Keratinocyte (primary cell): Measurements from ENCODE around the gene BNC2. TPM values are rescaled to one million over a fixed set of nuclear protein-coding genes. Genes with fewer than 3 reads are reported as not detected.

Source experiments
- DNase-seq: peaks from one replicate; pipeline ENCODE4 v3.0.0-alpha.2; 2011; ENCODE audit warnings: low read depth, missing footprints, low spot score
- FAIRE-seq: peaks from 2 replicates; lab custom pipeline; 2011; peaks lifted over from hg19 to GRCh38; lab: Jason Lieb, UNC
- H2AFZ ChIP-seq: 2 replicates; pipeline ENCODE4 v1.6.0; 2012; ENCODE audit warnings: low read length, control low read depth, inconsistent platforms; ENCODE audit not compliant: control insufficient read depth
- H3K27ac ChIP-seq: 2 replicates; pipeline ENCODE4 v1.5.1; 2011; ENCODE audit warnings: low read length; ENCODE audit not compliant: control insufficient read depth, insufficient read depth
- H3K27me3 ChIP-seq: 3 replicates; pipeline ENCODE4 v1.6.0; 2011; ENCODE audit warnings: low read length; ENCODE audit not compliant: control insufficient read depth, insufficient read depth; ENCODE audit errors: extremely low read depth
- H3K36me3 ChIP-seq, 2 experiments: 2 replicates in 1 of 2; 3 replicates in 1 of 2; pipeline ENCODE4 v1.5.1; 2011; ENCODE audit warnings: low read length in 2 of 2, mild to moderate bottlenecking in 1 of 2; ENCODE audit not compliant: control insufficient read depth in 2 of 2, insufficient read depth in 2 of 2; ENCODE audit errors: extremely low read depth in 1 of 2
- H3K4me1 ChIP-seq: 3 replicates; pipeline ENCODE4 v1.5.1; 2011; ENCODE audit warnings: low read length; ENCODE audit not compliant: control insufficient read depth, insufficient read depth; ENCODE audit errors: extremely low read depth
- H3K4me2 ChIP-seq: 3 replicates; pipeline ENCODE4 v1.6.0; 2011; ENCODE audit warnings: low read depth, low read length; ENCODE audit not compliant: control insufficient read depth, insufficient read depth; ENCODE audit errors: extremely low read depth
- H3K4me3 ChIP-seq, 3 experiments: fragments of 200-600 bp in 1 of 3; sonication (generic) in 1 of 3; 2 replicates in 2 of 3; 3 replicates in 1 of 3; pipeline ENCODE4 v1.5.1; 2011 to 2016; ENCODE audit warnings: low read length in 3 of 3, mild to moderate bottlenecking in 3 of 3, control low read depth in 2 of 3, inconsistent platforms in 1 of 3, low read depth in 1 of 3, mixed read lengths in 1 of 3, mixed run types in 1 of 3, moderate library complexity in 1 of 3; ENCODE audit not compliant: control insufficient read depth in 2 of 3, insufficient read depth in 2 of 3; ENCODE audit errors: extremely low read depth in 1 of 3
- H3K79me2 ChIP-seq: 2 replicates; pipeline ENCODE4 v1.6.0; 2012; ENCODE audit warnings: low read length; ENCODE audit not compliant: control insufficient read depth, insufficient read depth
- H3K9ac ChIP-seq: 3 replicates; pipeline ENCODE4 v1.6.0; 2011; ENCODE audit warnings: low read length; ENCODE audit not compliant: control insufficient read depth, insufficient read depth; ENCODE audit errors: extremely low read depth
- H3K9me1 ChIP-seq: 3 replicates; pipeline ENCODE4 v1.6.0; 2011; ENCODE audit warnings: low read length; ENCODE audit not compliant: control insufficient read depth, insufficient read depth; ENCODE audit errors: extremely low read depth
- H3K9me3 ChIP-seq: 2 replicates; pipeline ENCODE4 v1.5.1; 2012; ENCODE audit warnings: low read depth, low read length; ENCODE audit not compliant: control insufficient read depth
- H4K20me1 ChIP-seq: 3 replicates; pipeline ENCODE4 v1.6.0; 2011; ENCODE audit warnings: low read length; ENCODE audit not compliant: control insufficient read depth, insufficient read depth; ENCODE audit errors: extremely low read depth
- EZH2 ChIP-seq: IDR thresholded peaks from one replicate; pipeline ENCODE4 v1.6.1; 2012; ENCODE audit warnings: inconsistent platforms, mild to moderate bottlenecking, low read length, moderate library complexity
- dilution Hi-C: fragments of 300-500 bp; cut with MboI; formaldehyde crosslinking; loops from one replicate; pipeline ENCODE4 v1.7.0; 2020; ENCODE audit warnings: low sequenced_read_pairs; ENCODE audit not compliant: extremely low pct_ligation_motif_present
- polyA plus RNA-seq, 5 experiments: library from polyadenylated mRNA; depleted of rRNA in 3 of 5; stranded (reverse) in 3 of 5; stranded (forward) in 1 of 5; unstranded in 1 of 5; fragments of >200 nt; gene quantifications; 1 replicate in 1 of 5; 2 replicates in 3 of 5; 3 replicates in 1 of 5; pipeline versions ENCODE4 v1.2.1 to v1.2.3, GENCODE V29; 2011 to 2012; ENCODE audit warnings: missing spikeins in 2 of 5, low read depth in 1 of 5, low replicate concordance in 1 of 5
- TF ChIP-seq, protein P1 (sequence below), 3 experiments: IDR thresholded peaks in 1 of 3; conservative IDR thresholded peaks in 1 of 3; optimal IDR thresholded peaks in 1 of 3; 2 replicates in 2 of 3; 3 replicates in 1 of 3; pipeline versions ENCODE3 to v1.5.1; 2011; ENCODE audit warnings: low read length in 3 of 3, mild to moderate bottlenecking in 3 of 3, moderate library complexity in 2 of 3, control low read depth in 1 of 3, inconsistent platforms in 1 of 3; ENCODE audit not compliant: insufficient read depth in 2 of 3; ENCODE audit errors: extremely low read depth in 1 of 3

Gene BNC2
- polyA plus RNA-seq, 1 donor (not counting 4 experiments of a cell fraction or from before 2014, with no cell fraction given): 1.1 TPM

- Histone ChIP-seq H3K27ac (peak overlapping the region; percentile 51), H4K20me1 (no peaks in the 10 kb centered on the region), H3K9me1 (no peaks in the 10 kb centered on the region), H3K4me2 (peak overlapping the region; percentile 49), H3K4me1 (peaks cover 24% of the 10 kb centered on the region), H3K9ac (no peak overlapping the region), H2AFZ (no peak overlapping the region), H3K79me2 (no peaks in the 10 kb centered on the region), H3K4me3 (no peak overlapping the region), H3K36me3 (no peaks in the 10 kb centered on the region), H3K9me3 (no peaks in the 10 kb centered on the region), H3K27me3 (no peaks in the 10 kb centered on the region)
- no peak for DNase-seq
- dilution Hi-C loops: no loop called here
- peak; percentile 71 for FAIRE-seq
- TF ChIP-seq, protein P1, sequence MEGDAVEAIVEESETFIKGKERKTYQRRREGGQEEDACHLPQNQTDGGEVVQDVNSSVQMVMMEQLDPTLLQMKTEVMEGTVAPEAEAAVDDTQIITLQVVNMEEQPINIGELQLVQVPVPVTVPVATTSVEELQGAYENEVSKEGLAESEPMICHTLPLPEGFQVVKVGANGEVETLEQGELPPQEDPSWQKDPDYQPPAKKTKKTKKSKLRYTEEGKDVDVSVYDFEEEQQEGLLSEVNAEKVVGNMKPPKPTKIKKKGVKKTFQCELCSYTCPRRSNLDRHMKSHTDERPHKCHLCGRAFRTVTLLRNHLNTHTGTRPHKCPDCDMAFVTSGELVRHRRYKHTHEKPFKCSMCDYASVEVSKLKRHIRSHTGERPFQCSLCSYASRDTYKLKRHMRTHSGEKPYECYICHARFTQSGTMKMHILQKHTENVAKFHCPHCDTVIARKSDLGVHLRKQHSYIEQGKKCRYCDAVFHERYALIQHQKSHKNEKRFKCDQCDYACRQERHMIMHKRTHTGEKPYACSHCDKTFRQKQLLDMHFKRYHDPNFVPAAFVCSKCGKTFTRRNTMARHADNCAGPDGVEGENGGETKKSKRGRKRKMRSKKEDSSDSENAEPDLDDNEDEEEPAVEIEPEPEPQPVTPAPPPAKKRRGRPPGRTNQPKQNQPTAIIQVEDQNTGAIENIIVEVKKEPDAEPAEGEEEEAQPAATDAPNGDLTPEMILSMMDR (optimal IDR thresholded peaks at IDR 0.05 in 1 of 3, IDR thresholded peaks at IDR 0.05 in 1 of 3, conservative IDR thresholded peaks at IDR 0.05 in 1 of 3; ENCODE audit: extremely low read depth in 1 of 3, insufficient read depth in 2 of 3, low read length in 3 of 3): no peak
- TF ChIP-seq EZH2: no peak
Observed at GRCh38 chr9:16501726-16502125, 368.7 kb downstream of the BNC2 start.

DNA sequence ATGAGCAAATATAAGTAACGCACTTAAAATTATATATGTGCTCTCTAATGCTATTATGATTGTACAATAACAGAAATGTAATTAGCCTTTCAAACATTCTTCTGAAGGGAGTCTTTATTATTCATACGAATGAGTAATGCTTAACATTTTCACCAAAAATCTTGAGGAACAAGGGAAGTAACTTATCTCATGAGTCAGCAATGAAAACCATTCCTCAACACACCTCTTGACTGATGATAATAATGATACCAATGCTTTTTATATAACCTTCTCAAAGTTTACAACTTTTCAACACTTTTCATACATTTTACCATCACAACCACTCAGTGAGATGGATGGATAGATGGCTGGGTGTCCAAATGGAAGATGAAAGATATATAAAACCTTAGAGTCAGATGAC lies 369.3 kb downstream of the BNC2 start:
- dilution Hi-C loops: no loop called here
- Histone ChIP-seq H3K9me3 (no peaks in the 10 kb centered on the region), H3K36me3 (no peaks in the 10 kb centered on the region), H3K4me1 (peaks cover 24% of the 10 kb centered on the region), H3K4me2 (peak overlapping the region; percentile 49), H3K27ac (peak overlapping the region; percentile 51), H3K4me3 (no peak overlapping the region), H3K79me2 (no peaks in the 10 kb centered on the region), H4K20me1 (no peaks in the 10 kb centered on the region), H3K27me3 (no peaks in the 10 kb centered on the region), H2AFZ (no peak overlapping the region), H3K9ac (no peak overlapping the region), H3K9me1 (no peaks in the 10 kb centered on the region)
- peak; percentile 86 for FAIRE-seq
- no peak for TF ChIP-seq EZH2
- TF ChIP-seq, protein P1 (optimal IDR thresholded peaks at IDR 0.05 in 1 of 3, IDR thresholded peaks at IDR 0.05 in 1 of 3, conservative IDR thresholded peaks at IDR 0.05 in 1 of 3; ENCODE audit: extremely low read depth in 1 of 3, insufficient read depth in 2 of 3, low read length in 3 of 3): no peak
- peak; percentile 28 for DNase-seq
